Purkinje cell (primary cell): Measurements from ENCODE around the gene OR6C6. TPM values are rescaled to one million over a fixed set of nuclear protein-coding genes. Genes with fewer than 3 reads are reported as not detected.

Experiments
- polyA plus RNA-seq: library from polyadenylated mRNA; unstranded; fragments of >200 nt; fragmentation: Nextera tagmentation; gene quantifications from 2 replicates; pipeline ENCODE4 v1.2.1, GENCODE V29; 2014

Gene OR6C6
- not detected in 2 replicates for polyA plus RNA-seq

GRCh38 chr12:55296469-55296868 is at the start of gene OR6C6:
TSS of gene OR6C6 (minus strand) at chr12:55296569. CDS start at chr12:55295232, 1,337 bp downstream.

GRCh38 chr12:55330446-55330845 is 34.1 kb upstream of the OR6C6 start, which contains the start of gene OR6C3:
TSS of gene OR6C3 (plus strand) at chr12:55330746. CDS start at chr12:55331701, 955 bp downstream.

GRCh38 chr12:55314043-55314442 is 17.7 kb upstream of the OR6C6 start, which contains the start of gene OR6C1:
TSS of gene OR6C1 (plus strand) at chr12:55314343. CDS start at chr12:55320600, 6,257 bp downstream.

GRCh38 chr12:55244309-55244708 is 52.1 kb downstream of the OR6C6 start, which contains the start of gene OR6C74:
TSS of gene OR6C74 (plus strand) at chr12:55244609. CDS start at chr12:55247288, 2,679 bp downstream.

Other genes with a start within 250 kb of the OR6C6 start
- gene OR9K2, start 170.2 kb downstream of the OR6C6 start, polyA plus RNA-seq: not detected in 2 replicates
- gene OR10A7, start 75.5 kb downstream of the OR6C6 start, polyA plus RNA-seq: not detected in 2 replicates
- not detected in 2 replicates for gene OR6C74, start 52.0 kb downstream of the OR6C6 start, polyA plus RNA-seq
- gene OR6C1, start 17.8 kb upstream of the OR6C6 start, polyA plus RNA-seq: not detected in 2 replicates
- gene OR6C3, start 34.2 kb upstream of the OR6C6 start, polyA plus RNA-seq: not detected in 2 replicates
- not detected in 2 replicates for gene OR6C75, start 66.4 kb upstream of the OR6C6 start, polyA plus RNA-seq
- not detected in 2 replicates for gene OR6C65, start 104.0 kb upstream of the OR6C6 start, polyA plus RNA-seq
- not detected in 2 replicates for gene OR6C76, start 129.7 kb upstream of the OR6C6 start, polyA plus RNA-seq
- not detected in 2 replicates for gene OR6C2, start 147.5 kb upstream of the OR6C6 start, polyA plus RNA-seq
- gene OR6C70, start 173.6 kb upstream of the OR6C6 start, polyA plus RNA-seq: not detected in 2 replicates
- gene OR6C68, start 195.8 kb upstream of the OR6C6 start, polyA plus RNA-seq: not detected in 2 replicates